ENCODE data around the gene PLEKHG3. TPM values are rescaled to one million over a fixed set of nuclear protein-coding genes. Genes with fewer than 3 reads are reported as not detected.

PLEKHG3 gene
- polyA plus RNA-seq, 1 donor (not counting 4 experiments of a cell fraction or from before 2014, with no cell fraction given): 71.0 TPM

DNA sequence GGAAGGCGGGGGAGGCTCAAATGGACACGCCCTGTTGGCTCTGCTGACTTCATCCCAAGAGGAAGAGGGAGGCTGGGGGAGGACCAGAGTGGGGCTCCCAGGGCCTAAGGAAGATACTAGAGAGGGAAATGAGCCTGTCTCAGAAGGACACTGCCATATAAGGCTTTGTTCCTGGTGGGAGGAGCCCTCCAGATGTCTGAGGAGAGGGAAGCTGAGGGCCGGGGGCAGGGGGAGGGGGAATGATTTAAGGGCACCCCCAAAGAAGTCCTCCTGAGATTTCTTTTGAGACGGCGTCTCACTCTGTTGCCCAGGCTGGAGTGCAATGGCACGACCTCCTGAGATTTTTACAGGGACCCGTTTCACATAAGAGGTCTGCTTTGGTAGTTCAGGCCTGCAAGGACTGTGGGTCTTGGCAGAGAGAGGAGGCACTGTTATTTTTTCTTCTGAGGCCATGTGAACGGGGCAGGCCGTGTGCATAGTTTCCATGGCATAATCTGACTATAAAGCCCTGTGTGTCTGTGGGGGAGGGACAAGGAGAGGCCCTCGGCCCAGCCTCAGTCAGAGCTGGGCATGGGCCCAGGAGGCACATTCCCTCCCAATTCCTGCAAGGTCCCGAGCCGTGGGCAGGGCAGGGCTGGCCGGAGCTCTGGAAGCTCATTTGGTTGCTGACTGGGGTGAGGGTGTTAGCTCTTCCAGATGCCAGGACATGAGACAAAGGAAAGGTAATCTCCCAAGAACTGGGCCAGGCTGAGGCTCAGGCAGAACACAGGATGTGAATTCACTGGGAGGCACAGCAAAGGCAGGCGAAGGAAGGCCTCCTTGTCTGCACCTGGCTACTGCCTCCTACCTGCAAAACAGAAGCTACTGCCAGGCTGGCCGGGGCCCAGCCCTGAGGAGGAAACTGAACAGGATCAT, 22.2 kb upstream of the PLEKHG3 start:
- Histone ChIP-seq H3K27ac (ENCODE audit: control insufficient read depth, insufficient read depth, low read length) (peak overlapping the region; percentile 91), H3K4me3 (ENCODE audit: control insufficient read depth in 2 of 3, extremely low read depth in 1 of 3, insufficient read depth in 2 of 3, low read depth in 1 of 3, low read length in 3 of 3) (peak overlapping the region in 1 of 3 experiments; percentile 17), H3K9me3 (ENCODE audit: control insufficient read depth, low read depth, low read length) (no peaks in the 10 kb centered on the region), H3K9me1 (ENCODE audit: control insufficient read depth, extremely low read depth, insufficient read depth, low read length) (peaks cover 3% of the 10 kb centered on the region), H3K4me2 (ENCODE audit: control insufficient read depth, extremely low read depth, insufficient read depth, low read depth, low read length) (peak overlapping the region; percentile 42), H3K4me1 (ENCODE audit: control insufficient read depth, extremely low read depth, insufficient read depth, low read length) (peaks cover 38% of the 10 kb centered on the region), H3K79me2 (ENCODE audit: control insufficient read depth, insufficient read depth, low read length) (no peaks in the 10 kb centered on the region), H2AFZ (ENCODE audit: control insufficient read depth, low read length) (peak overlapping the region; percentile 72), H4K20me1 (ENCODE audit: control insufficient read depth, extremely low read depth, insufficient read depth, low read length) (no peaks in the 10 kb centered on the region), H3K36me3 (ENCODE audit: control insufficient read depth in 2 of 2, extremely low read depth in 1 of 2, insufficient read depth in 2 of 2, low read length in 2 of 2) (no peaks in the 10 kb centered on the region), H3K27me3 (ENCODE audit: control insufficient read depth, extremely low read depth, insufficient read depth, low read length) (no peaks in the 10 kb centered on the region), H3K9ac (ENCODE audit: control insufficient read depth, extremely low read depth, insufficient read depth, low read length) (peak overlapping the region; percentile 66)
- TF ChIP-seq, protein P1, sequence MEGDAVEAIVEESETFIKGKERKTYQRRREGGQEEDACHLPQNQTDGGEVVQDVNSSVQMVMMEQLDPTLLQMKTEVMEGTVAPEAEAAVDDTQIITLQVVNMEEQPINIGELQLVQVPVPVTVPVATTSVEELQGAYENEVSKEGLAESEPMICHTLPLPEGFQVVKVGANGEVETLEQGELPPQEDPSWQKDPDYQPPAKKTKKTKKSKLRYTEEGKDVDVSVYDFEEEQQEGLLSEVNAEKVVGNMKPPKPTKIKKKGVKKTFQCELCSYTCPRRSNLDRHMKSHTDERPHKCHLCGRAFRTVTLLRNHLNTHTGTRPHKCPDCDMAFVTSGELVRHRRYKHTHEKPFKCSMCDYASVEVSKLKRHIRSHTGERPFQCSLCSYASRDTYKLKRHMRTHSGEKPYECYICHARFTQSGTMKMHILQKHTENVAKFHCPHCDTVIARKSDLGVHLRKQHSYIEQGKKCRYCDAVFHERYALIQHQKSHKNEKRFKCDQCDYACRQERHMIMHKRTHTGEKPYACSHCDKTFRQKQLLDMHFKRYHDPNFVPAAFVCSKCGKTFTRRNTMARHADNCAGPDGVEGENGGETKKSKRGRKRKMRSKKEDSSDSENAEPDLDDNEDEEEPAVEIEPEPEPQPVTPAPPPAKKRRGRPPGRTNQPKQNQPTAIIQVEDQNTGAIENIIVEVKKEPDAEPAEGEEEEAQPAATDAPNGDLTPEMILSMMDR (optimal IDR thresholded peaks at IDR 0.05 in 1 of 3, IDR thresholded peaks at IDR 0.05 in 1 of 3, conservative IDR thresholded peaks at IDR 0.05 in 1 of 3; ENCODE audit: extremely low read depth in 1 of 3, insufficient read depth in 2 of 3, low read length in 3 of 3): peak; percentile 56 to 67 (median 57)
- TF ChIP-seq EZH2 (IDR thresholded peaks at IDR 0.05; ENCODE audit: low read length): no peak
- FAIRE-seq (peak; percentile 93), DNase-seq (ENCODE audit: low read depth, low spot score) (no peak)
- dilution Hi-C loops (cut with MboI; ENCODE audit: extremely low pct_ligation_motif_present, low sequenced_read_pairs): no loop called here

DNA sequence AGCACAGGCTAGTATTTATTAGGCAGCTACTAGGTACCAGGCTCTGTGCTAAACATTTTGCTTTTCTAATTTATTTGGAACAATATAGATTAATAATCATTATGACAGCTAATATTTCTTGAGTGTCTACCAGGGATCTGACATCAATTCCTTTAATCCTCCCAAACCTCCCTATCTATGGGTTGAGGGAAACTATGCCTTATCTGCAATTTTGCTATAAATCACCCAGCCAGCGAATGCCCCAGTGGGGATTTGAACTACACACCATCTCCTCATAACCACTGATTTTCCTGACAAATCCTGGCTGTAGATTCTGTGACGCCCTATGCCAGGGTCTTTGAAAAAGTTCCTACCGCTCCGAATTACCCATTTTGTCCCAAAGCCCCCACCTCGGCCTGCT, 21.4 kb upstream of the PLEKHG3 start:
- Histone ChIP-seq H2AFZ (ENCODE audit: control insufficient read depth, low read length) (peak overlapping the region; percentile 2), H3K9me1 (ENCODE audit: control insufficient read depth, extremely low read depth, insufficient read depth, low read length) (peaks cover 3% of the 10 kb centered on the region), H3K27me3 (ENCODE audit: control insufficient read depth, extremely low read depth, insufficient read depth, low read length) (no peaks in the 10 kb centered on the region), H3K9ac (ENCODE audit: control insufficient read depth, extremely low read depth, insufficient read depth, low read length) (peak overlapping the region; percentile 66), H4K20me1 (ENCODE audit: control insufficient read depth, extremely low read depth, insufficient read depth, low read length) (no peaks in the 10 kb centered on the region), H3K9me3 (ENCODE audit: control insufficient read depth, low read depth, low read length) (no peaks in the 10 kb centered on the region), H3K4me2 (ENCODE audit: control insufficient read depth, extremely low read depth, insufficient read depth, low read depth, low read length) (peak overlapping the region; percentile 42), H3K4me3 (ENCODE audit: control insufficient read depth in 2 of 3, extremely low read depth in 1 of 3, insufficient read depth in 2 of 3, low read depth in 1 of 3, low read length in 3 of 3) (no peak overlapping the region), H3K36me3 (ENCODE audit: control insufficient read depth in 2 of 2, extremely low read depth in 1 of 2, insufficient read depth in 2 of 2, low read length in 2 of 2) (no peaks in the 10 kb centered on the region), H3K27ac (ENCODE audit: control insufficient read depth, insufficient read depth, low read length) (peak overlapping the region; percentile 91), H3K79me2 (ENCODE audit: control insufficient read depth, insufficient read depth, low read length) (no peaks in the 10 kb centered on the region), H3K4me1 (ENCODE audit: control insufficient read depth, extremely low read depth, insufficient read depth, low read length) (peaks cover 38% of the 10 kb centered on the region)
- dilution Hi-C loops (cut with MboI; ENCODE audit: extremely low pct_ligation_motif_present, low sequenced_read_pairs): no loop called here
- TF ChIP-seq, protein P1 (optimal IDR thresholded peaks at IDR 0.05 in 1 of 3, IDR thresholded peaks at IDR 0.05 in 1 of 3, conservative IDR thresholded peaks at IDR 0.05 in 1 of 3; ENCODE audit: extremely low read depth in 1 of 3, insufficient read depth in 2 of 3, low read length in 3 of 3): no peak
- no peak for TF ChIP-seq EZH2 (IDR thresholded peaks at IDR 0.05; ENCODE audit: low read length)
- no peak for DNase-seq (ENCODE audit: low read depth, low spot score)
- FAIRE-seq: no peak

Data from keratinocyte (primary cell).